Stomach (tissue), 4 donors: ENCODE data around the gene FBXL2.

Experiments used
- EP300 ChIP-seq: sonication (generic); formaldehyde crosslinking; IDR thresholded peaks from one replicate; pipeline ENCODE4 v1.6.1; 2017; ENCODE audit warnings: antibody characterized with exemption
- TF ChIP-seq, protein P1 (sequence below), 7 experiments: fragments of 450-650 bp in 4 of 7; fragments of 200-600 bp in 3 of 7; sonication (generic) in 3 of 7; IDR thresholded peaks; one replicate each; pipeline ENCODE4 v1.5.1; 2016 to 2019; ENCODE audit warnings: antibody characterized with exemption in 7 of 7, control low read depth in 2 of 7, mild to moderate bottlenecking in 1 of 7

DNA sequence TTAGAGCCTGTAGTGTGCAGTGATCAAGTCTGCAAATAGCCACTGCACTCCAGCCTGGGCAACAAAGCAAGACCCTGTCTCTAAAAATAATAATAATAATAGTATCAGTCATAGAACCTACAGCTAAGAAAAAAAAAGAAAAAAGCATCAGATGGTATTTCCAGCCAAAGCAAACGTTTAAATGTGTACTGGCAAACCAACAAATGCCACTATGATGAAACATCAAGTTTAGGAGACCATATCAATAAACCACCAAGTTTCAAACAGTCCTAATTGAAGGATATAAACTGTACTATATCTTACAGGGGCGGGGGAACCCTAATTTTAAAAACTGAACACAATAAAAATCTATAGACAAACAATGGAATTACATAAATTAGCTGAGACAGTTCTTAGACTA is 156.6 kb downstream of the FBXL2 start:
- TF ChIP-seq, protein P1, sequence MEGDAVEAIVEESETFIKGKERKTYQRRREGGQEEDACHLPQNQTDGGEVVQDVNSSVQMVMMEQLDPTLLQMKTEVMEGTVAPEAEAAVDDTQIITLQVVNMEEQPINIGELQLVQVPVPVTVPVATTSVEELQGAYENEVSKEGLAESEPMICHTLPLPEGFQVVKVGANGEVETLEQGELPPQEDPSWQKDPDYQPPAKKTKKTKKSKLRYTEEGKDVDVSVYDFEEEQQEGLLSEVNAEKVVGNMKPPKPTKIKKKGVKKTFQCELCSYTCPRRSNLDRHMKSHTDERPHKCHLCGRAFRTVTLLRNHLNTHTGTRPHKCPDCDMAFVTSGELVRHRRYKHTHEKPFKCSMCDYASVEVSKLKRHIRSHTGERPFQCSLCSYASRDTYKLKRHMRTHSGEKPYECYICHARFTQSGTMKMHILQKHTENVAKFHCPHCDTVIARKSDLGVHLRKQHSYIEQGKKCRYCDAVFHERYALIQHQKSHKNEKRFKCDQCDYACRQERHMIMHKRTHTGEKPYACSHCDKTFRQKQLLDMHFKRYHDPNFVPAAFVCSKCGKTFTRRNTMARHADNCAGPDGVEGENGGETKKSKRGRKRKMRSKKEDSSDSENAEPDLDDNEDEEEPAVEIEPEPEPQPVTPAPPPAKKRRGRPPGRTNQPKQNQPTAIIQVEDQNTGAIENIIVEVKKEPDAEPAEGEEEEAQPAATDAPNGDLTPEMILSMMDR (IDR thresholded peaks at IDR 0.05): no peak
- TF ChIP-seq EP300: no peak
